Measurements from ENCODE around the gene PEAR1. TPM values are rescaled to one million over a fixed set of nuclear protein-coding genes. Genes with fewer than 3 reads are reported as not detected.
A peak's percentile ranks its signal among the peaks of the same experiment; 100 is the strongest.

The PEAR1 gene
- total and polyA plus RNA-seq, 9 donors, result 12.2 to 35.0 (median 27.7) TPM

DNA sequence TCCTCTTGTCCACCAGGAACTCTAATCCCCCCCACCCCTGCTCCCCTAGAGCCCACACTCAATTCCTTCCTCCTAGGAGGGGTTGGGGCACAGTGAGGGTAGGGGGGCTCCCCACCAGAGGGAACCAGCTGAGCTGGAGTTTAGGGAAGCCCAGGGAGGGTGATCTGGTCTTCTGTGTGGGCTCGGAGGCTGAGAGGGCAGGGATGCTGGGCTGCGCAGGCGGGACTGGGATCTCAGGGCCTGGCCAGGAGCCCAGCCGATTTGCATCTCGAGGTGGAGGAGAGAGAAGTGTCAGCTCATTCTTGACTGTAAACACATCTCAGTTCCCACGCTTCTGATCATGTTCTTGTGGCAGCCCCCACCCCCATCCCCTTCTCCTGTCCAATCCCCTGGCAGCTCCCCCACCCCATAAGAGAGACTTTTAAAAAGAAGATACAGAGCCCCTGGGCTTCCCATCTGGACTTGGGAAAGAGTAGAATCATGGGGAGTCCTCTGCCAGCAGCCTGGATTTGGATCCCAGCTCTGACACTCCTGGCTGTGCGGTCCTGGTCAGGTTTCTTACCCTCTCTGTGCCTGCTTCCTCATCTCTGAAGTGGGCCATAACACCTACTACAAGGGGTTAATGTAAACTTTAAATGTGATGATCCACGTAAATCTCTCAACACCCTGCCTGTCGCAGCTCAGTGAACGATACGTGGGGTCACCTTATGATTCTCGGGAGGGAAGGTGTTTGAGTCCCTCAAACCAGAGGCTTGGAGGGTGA lies 6.6 kb downstream of the PEAR1 start:
- WGBS (ENCODE audit: insufficient coverage), result 17% methylated on average over 6 of the region's 12 CpGs
- Histone ChIP-seq H3K36me3 (ENCODE audit: control insufficient read depth, insufficient read depth, low read length) (peaks cover 3% of the 10 kb centered on the region), H3K27ac (ENCODE audit: low read length) (peak overlapping the region; percentile 29), H3K27me3 (ENCODE audit: control insufficient read depth, insufficient read depth, low read length) (peaks cover 8% of the 10 kb centered on the region), H3K9me3 (replicated peaks; ENCODE audit: control insufficient read depth, low read depth, low read length) (no peaks in the 10 kb centered on the region), H3K4me3 (ENCODE audit: low read length) (no peak overlapping the region), H3K4me1 (ENCODE audit: control insufficient read depth, insufficient read depth, low read length) (peaks cover 87% of the 10 kb centered on the region)
- DNase-seq, result peak; percentile 73

GRCh38 chr1:156900896-156901589 lies 7.5 kb downstream of the PEAR1 start:
- 61% methylated on average over 3 of the region's 6 CpGs for WGBS (ENCODE audit: insufficient coverage)
- H3K4me3 ChIP-seq (ENCODE audit: low read length), result no peak overlapping the region
- no peak for DNase-seq

GRCh38 chr1:156901590-156901900 lies 8.0 kb downstream of the PEAR1 start:
- H3K27me3 ChIP-seq (ENCODE audit: control insufficient read depth, insufficient read depth, low read length), result peaks cover 6% of the 10 kb centered on the region
- peak overlapping the region; percentile 59 for H3K27ac ChIP-seq (ENCODE audit: low read length)
- H3K9me3 ChIP-seq (replicated peaks; ENCODE audit: control insufficient read depth, low read depth, low read length), result no peaks in the 10 kb centered on the region
- H3K4me1 ChIP-seq (ENCODE audit: control insufficient read depth, insufficient read depth, low read length), result peaks cover 80% of the 10 kb centered on the region
- peaks cover 10% of the 10 kb centered on the region for H3K36me3 ChIP-seq (ENCODE audit: control insufficient read depth, insufficient read depth, low read length)
- H3K4me3 ChIP-seq (ENCODE audit: low read length), result no peak overlapping the region
- DNase-seq, result no peak
- 52% methylated on average over 4 of the region's 4 CpGs for WGBS (ENCODE audit: insufficient coverage)

More at GRCh38 chr1:156900896-156901589, 7.5 kb downstream of the PEAR1 start:
- peak overlapping the region; percentile 59 for H3K27ac ChIP-seq (ENCODE audit: low read length)
- H3K27me3 ChIP-seq (ENCODE audit: control insufficient read depth, insufficient read depth, low read length), result peaks cover 6% of the 10 kb centered on the region
- peaks cover 5% of the 10 kb centered on the region for H3K36me3 ChIP-seq (ENCODE audit: control insufficient read depth, insufficient read depth, low read length)
- H3K9me3 ChIP-seq (replicated peaks; ENCODE audit: control insufficient read depth, low read depth, low read length), result no peaks in the 10 kb centered on the region
- peaks cover 82% of the 10 kb centered on the region for H3K4me1 ChIP-seq (ENCODE audit: control insufficient read depth, insufficient read depth, low read length)

DNA sequence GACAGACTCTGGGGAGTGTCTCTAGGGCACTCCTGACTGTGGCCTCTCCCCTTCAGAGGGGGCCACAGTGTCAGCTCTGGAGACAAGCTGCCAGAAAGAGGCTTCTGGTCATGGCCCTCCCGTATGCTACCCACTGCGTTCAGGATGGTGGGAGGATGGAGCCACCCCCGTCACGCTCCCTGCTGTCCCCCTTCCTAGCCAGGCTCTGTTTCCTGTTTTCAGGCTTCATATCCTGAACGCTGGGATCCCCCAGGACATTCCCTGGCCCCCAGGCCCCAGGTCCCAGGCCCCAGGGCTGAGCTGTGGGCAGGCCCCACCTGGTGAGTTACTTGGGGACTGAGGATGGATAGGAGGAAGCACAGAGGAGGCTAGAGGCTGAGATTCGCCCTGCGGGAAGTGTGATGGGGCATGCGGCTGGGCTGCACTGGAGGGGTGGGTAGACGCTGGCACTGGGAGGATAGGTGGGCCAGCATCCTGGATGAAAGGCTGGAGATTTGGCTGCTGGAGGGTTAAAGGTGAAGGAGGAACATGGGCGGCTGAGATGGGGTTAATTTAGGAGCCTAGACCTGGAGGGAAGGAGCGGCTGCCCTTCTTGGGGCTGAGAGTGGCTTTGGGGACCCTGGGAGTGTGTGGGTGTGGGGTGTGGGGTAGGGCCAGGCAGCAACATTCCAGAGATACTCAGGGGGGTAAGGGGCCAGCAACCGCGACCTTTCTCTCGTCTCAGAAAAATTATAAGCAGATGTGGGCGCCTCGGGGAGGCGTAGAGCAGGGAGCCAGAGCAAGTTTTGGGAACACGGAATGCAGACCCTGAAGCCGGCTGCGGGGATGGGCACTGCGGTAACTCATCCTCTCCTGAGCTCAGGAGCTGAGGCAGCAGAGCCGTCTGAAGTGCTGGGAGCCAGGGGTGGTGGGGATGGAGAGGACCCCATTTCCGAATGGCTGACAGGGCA lies 8.7 kb downstream of the PEAR1 start:
- peak overlapping the region; percentile 59 for H3K27ac ChIP-seq (ENCODE audit: low read length)
- peaks cover 77% of the 10 kb centered on the region for H3K4me1 ChIP-seq (ENCODE audit: control insufficient read depth, insufficient read depth, low read length)
- 21% methylated on average over 17 of the region's 23 CpGs for WGBS (ENCODE audit: insufficient coverage)
- H3K36me3 ChIP-seq (ENCODE audit: control insufficient read depth, insufficient read depth, low read length), result peaks cover 16% of the 10 kb centered on the region
- H3K9me3 ChIP-seq (replicated peaks; ENCODE audit: control insufficient read depth, low read depth, low read length), result no peaks in the 10 kb centered on the region
- H3K27me3 ChIP-seq (ENCODE audit: control insufficient read depth, insufficient read depth, low read length), result peaks cover 7% of the 10 kb centered on the region
- H3K4me3 ChIP-seq (ENCODE audit: low read length), result no peak overlapping the region
- DNase-seq, result no peak

DNA sequence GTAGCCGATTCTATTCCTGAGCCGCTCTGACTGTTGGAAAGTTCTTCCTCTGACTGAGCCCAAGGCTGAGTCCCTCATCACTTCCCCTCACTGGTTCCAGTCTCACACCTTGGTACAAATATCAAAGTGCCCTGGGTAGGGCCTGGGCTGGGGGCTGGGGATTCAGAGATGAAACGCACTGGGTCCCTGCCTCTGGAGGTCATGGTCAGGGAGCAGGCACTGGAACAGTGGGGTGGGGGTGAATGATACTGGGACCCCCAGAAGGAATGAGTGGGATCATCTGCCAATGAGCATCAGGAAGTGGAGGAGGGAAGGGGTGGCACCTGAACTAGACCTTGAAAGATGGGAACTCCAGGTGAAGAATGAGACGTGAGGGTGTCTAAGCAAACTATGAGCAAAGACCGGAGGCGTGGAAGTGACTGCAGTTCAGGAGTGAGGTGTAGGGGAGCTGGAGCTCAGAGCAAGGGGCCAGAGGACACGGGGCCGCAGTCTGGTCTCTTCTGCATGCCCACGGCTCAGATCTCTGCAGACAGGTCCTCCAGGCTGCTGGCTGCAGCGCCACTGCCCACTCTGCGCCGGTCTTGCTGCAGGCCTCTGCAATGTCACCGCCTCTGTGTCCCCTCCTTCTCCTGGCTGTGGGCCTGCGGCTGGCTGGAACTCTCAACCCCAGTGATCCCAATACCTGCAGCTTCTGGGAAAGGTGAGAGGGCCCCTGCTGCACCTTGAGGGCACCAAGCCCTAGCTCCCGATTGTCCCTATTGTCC lies 10.0 kb downstream of the PEAR1 start:
- Histone ChIP-seq H3K4me3 (ENCODE audit: low read length) (no peak overlapping the region), H3K27me3 (ENCODE audit: control insufficient read depth, insufficient read depth, low read length) (peaks cover 13% of the 10 kb centered on the region), H3K4me1 (ENCODE audit: control insufficient read depth, insufficient read depth, low read length) (peaks cover 74% of the 10 kb centered on the region), H3K9me3 (replicated peaks; ENCODE audit: control insufficient read depth, low read depth, low read length) (no peaks in the 10 kb centered on the region), H3K27ac (ENCODE audit: low read length) (peak overlapping the region; percentile 3), H3K36me3 (ENCODE audit: control insufficient read depth, insufficient read depth, low read length) (peaks cover 20% of the 10 kb centered on the region)
- no peak for DNase-seq
- WGBS (ENCODE audit: insufficient coverage), result 51% methylated on average over 11 of the region's 15 CpGs

DNA sequence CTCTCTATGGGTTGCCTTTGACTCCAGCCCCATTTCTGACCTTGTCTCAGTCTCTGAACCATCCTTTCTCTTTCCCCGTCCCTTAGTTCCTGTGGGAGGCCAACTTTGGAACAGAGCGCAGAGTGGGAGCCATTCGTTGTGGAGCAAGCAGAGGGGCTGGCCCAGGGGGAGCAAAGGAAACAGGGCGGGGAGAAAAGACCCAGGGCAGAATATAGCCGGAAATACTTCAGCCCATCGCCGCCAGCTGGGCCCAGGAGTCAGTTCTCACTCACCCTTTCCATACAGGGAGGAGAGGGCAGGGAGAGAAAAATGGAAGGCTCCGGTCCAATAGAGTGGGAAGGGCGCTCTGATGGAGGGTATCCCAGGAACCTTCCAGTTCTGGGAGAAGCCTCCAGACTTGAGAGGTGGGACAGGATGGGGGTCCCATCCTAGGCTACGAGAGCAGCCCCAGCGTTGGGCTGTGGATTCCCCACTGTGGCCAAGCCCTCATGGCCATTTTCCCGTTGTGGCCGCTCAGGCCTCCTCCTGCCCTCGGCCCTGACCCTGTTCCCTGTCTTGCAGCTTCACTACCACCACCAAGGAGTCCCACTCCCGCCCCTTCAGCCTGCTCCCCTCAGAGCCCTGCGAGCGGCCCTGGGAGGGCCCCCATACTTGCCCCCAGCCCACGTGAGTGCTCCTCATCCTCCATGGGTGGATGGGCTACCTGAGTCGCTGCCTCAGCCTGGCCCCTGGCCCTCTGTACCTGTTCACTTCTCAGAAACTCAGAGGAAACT lies 10.9 kb downstream of the PEAR1 start:
- 66% methylated on average over 11 of the region's 19 CpGs for whole genome bisulfite sequencing (ENCODE audit: insufficient coverage)
- Histone ChIP-seq H3K4me1 (ENCODE audit: control insufficient read depth, insufficient read depth, low read length) (peaks cover 68% of the 10 kb centered on the region), H3K27ac (ENCODE audit: low read length) (no peak overlapping the region), H3K27me3 (ENCODE audit: control insufficient read depth, insufficient read depth, low read length) (peaks cover 19% of the 10 kb centered on the region), H3K9me3 (replicated peaks; ENCODE audit: control insufficient read depth, low read depth, low read length) (no peaks in the 10 kb centered on the region), H3K36me3 (ENCODE audit: control insufficient read depth, insufficient read depth, low read length) (peaks cover 25% of the 10 kb centered on the region), H3K4me3 (ENCODE audit: low read length) (no peak overlapping the region)
- no peak for DNase-seq

- Histone ChIP-seq H3K4me1 (ENCODE audit: control insufficient read depth, insufficient read depth, low read length) (peaks cover 63% of the 10 kb centered on the region), H3K27me3 (ENCODE audit: control insufficient read depth, insufficient read depth, low read length) (peaks cover 19% of the 10 kb centered on the region)
- DNase-seq, result no peak
Observed at GRCh38 chr1:156905176-156905575, 11.7 kb downstream of the PEAR1 start.

GRCh38 chr1:156905651-156906050 lies 12.1 kb downstream of the PEAR1 start:
- H3K9me3 ChIP-seq (replicated peaks; ENCODE audit: control insufficient read depth, low read depth, low read length), result no peaks in the 10 kb centered on the region
- no peak overlapping the region for H3K27ac ChIP-seq (ENCODE audit: low read length)
- H3K27me3 ChIP-seq (ENCODE audit: control insufficient read depth, insufficient read depth, low read length), result peaks cover 19% of the 10 kb centered on the region
- H3K36me3 ChIP-seq (ENCODE audit: control insufficient read depth, insufficient read depth, low read length), result peaks cover 28% of the 10 kb centered on the region
- DNase-seq, result no peak
- WGBS (ENCODE audit: insufficient coverage), result 22% methylated on average over 4 of the region's 4 CpGs
- no peak overlapping the region for H3K4me3 ChIP-seq (ENCODE audit: low read length)
- peaks cover 60% of the 10 kb centered on the region for H3K4me1 ChIP-seq (ENCODE audit: control insufficient read depth, insufficient read depth, low read length)

More at GRCh38 chr1:156905176-156905575, 11.7 kb downstream of the PEAR1 start:
- no peaks in the 10 kb centered on the region for H3K9me3 ChIP-seq (replicated peaks; ENCODE audit: control insufficient read depth, low read depth, low read length)
- WGBS (ENCODE audit: insufficient coverage), result 72% methylated on average over 7 of the region's 16 CpGs
- H3K4me3 ChIP-seq (ENCODE audit: low read length), result no peak overlapping the region
- no peak overlapping the region for H3K27ac ChIP-seq (ENCODE audit: low read length)
- peaks cover 28% of the 10 kb centered on the region for H3K36me3 ChIP-seq (ENCODE audit: control insufficient read depth, insufficient read depth, low read length)

Data from muscle of leg (tissue), 11 donors.